DOHH2 (cell line): ENCODE measurements around the gene SYT14.
"Not testable (repeated sequence)": the region's sequence is repeated elsewhere in the genome, so short reads cannot be mapped to it uniquely, and the experiment has no call there.

Source experiments
- H3F3A ChIP-seq: fragments of 200-600 bp; sonication (generic), shearing (Covaris generic); 2 replicates; pipeline ENCODE4 v1.6.0; 2016; ENCODE audit warnings: antibody characterized with exemption, mild to moderate bottlenecking; ENCODE audit not compliant: control insufficient read depth, insufficient read depth
- H3K27ac ChIP-seq: fragments of 200-600 bp; sonication (generic); 2 replicates; pipeline ENCODE4 v1.5.1; 2014; ENCODE audit warnings: low read depth, mild to moderate bottlenecking, low read length, moderate library complexity
- H3K27me3 ChIP-seq: fragments of 200-600 bp; sonication (generic); 2 replicates; pipeline ENCODE4 v1.6.1; 2014; ENCODE audit warnings: mild to moderate bottlenecking, low read length, mixed read lengths; ENCODE audit not compliant: control insufficient read depth
- H3K36me3 ChIP-seq: fragments of 200-600 bp; sonication (generic); 2 replicates; pipeline ENCODE4 v1.6.1; 2014; ENCODE audit warnings: mild to moderate bottlenecking, low read length, moderate library complexity, mixed read lengths; ENCODE audit not compliant: control insufficient read depth
- H3K4me1 ChIP-seq: fragments of 200-600 bp; sonication (generic); 2 replicates; pipeline ENCODE4 v1.6.1; 2014; ENCODE audit warnings: mild to moderate bottlenecking, low read length, mixed read lengths; ENCODE audit not compliant: control insufficient read depth
- H3K4me2 ChIP-seq: fragments of 200-600 bp; sonication (generic); 2 replicates; pipeline ENCODE4 v1.6.0; 2014; ENCODE audit warnings: mild to moderate bottlenecking, low read length, moderate library complexity
- H3K4me3 ChIP-seq: fragments of 200-600 bp; sonication (generic); 2 replicates; pipeline ENCODE4 v1.5.1; 2014; ENCODE audit warnings: mild to moderate bottlenecking, low read length, mixed read lengths
- H3K79me2 ChIP-seq: fragments of 200-600 bp; sonication (generic); 2 replicates; pipeline ENCODE4 v1.6.1; 2014; ENCODE audit warnings: mild to moderate bottlenecking, low read length, mixed read lengths; ENCODE audit not compliant: control insufficient read depth
- H3K9me2 ChIP-seq: fragments of 200-600 bp; sonication (generic); replicated peaks from 2 replicates; pipeline ENCODE4 v1.6.1; 2014; ENCODE audit warnings: mild to moderate bottlenecking, low read length, mixed read lengths; ENCODE audit not compliant: control insufficient read depth
- H3K9me3 ChIP-seq: fragments of 200-600 bp; sonication (generic); 2 replicates; pipeline ENCODE4 v1.6.1; 2014; ENCODE audit warnings: antibody characterized with exemption, low read length, mixed read lengths; ENCODE audit not compliant: control insufficient read depth, insufficient read depth
- H4K20me1 ChIP-seq: fragments of 200-600 bp; sonication (generic); 2 replicates; pipeline ENCODE4 v1.6.0; 2014; ENCODE audit warnings: low read depth, mild to moderate bottlenecking, antibody characterized with exemption, low read length, moderate library complexity; ENCODE audit not compliant: control insufficient read depth, insufficient read depth
- EZH2phosphoT487 ChIP-seq: fragments of 200-600 bp; sonication (generic); IDR thresholded peaks from 2 replicates; pipeline ENCODE4 v1.6.1; 2017; ENCODE audit warnings: borderline replicate concordance, mild to moderate bottlenecking, antibody characterized with exemption, low read length, moderate library complexity, mixed read lengths
- TF ChIP-seq, protein P1 (sequence below): fragments of 200-600 bp; sonication (generic); IDR thresholded peaks from one replicate; pipeline ENCODE4 v1.5.1; 2014; ENCODE audit warnings: antibody characterized with exemption, mild to moderate bottlenecking, low read depth, low read length; ENCODE audit not compliant: poor library complexity, severe bottlenecking

SYT14 gene

DNA sequence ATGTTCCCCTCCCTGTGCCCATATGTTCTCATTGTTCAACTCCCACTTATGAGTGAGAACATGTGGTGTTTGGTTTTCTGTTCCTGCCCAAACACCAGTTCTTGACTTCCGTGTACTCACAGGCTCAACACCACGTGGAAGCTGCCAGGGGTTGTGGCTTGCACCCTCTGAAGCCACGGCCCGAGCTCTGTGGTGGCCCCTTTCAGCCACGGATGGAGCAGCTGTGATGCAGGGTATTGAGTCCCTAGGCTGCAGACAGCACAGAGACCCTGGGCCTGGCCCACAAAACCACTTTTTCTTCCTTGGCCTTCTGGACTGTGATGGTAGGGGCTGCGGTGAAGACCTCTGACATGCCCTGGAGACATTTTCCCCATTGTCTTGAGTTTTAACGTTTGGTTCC lies 111.6 kb downstream of the SYT14 start:
- no peaks in the 10 kb centered on the region for H3K36me3 ChIP-seq
- no peaks in the 10 kb centered on the region for H3F3A ChIP-seq
- no peaks in the 10 kb centered on the region for H3K27me3 ChIP-seq
- no peak overlapping the region for H3K4me3 ChIP-seq
- no peak overlapping the region for H3K4me2 ChIP-seq
- no peaks in the 10 kb centered on the region for H4K20me1 ChIP-seq
- H3K79me2 ChIP-seq, result no peaks in the 10 kb centered on the region
- no peak for TF ChIP-seq EZH2phosphoT487
- TF ChIP-seq, protein P1, sequence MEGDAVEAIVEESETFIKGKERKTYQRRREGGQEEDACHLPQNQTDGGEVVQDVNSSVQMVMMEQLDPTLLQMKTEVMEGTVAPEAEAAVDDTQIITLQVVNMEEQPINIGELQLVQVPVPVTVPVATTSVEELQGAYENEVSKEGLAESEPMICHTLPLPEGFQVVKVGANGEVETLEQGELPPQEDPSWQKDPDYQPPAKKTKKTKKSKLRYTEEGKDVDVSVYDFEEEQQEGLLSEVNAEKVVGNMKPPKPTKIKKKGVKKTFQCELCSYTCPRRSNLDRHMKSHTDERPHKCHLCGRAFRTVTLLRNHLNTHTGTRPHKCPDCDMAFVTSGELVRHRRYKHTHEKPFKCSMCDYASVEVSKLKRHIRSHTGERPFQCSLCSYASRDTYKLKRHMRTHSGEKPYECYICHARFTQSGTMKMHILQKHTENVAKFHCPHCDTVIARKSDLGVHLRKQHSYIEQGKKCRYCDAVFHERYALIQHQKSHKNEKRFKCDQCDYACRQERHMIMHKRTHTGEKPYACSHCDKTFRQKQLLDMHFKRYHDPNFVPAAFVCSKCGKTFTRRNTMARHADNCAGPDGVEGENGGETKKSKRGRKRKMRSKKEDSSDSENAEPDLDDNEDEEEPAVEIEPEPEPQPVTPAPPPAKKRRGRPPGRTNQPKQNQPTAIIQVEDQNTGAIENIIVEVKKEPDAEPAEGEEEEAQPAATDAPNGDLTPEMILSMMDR, result no peak
- no peaks in the 10 kb centered on the region for H3K9me2 ChIP-seq
- no peaks in the 10 kb centered on the region; the same call in 1 of the 2 replicates for H3K9me3 ChIP-seq
- no peaks in the 10 kb centered on the region for H3K4me1 ChIP-seq
- no peak overlapping the region for H3K27ac ChIP-seq

GRCh38 chr1:210050491-210050890 lies 112.5 kb downstream of the SYT14 start:
- not testable (repeated sequence) for H4K20me1 ChIP-seq, H3K9me2 ChIP-seq, H3K27me3 ChIP-seq, H3K27ac ChIP-seq, H3F3A ChIP-seq, H3K36me3 ChIP-seq, H3K4me1 ChIP-seq, H3K79me2 ChIP-seq, H3K4me3 ChIP-seq, H3K9me3 ChIP-seq, H3K4me2 ChIP-seq

DNA sequence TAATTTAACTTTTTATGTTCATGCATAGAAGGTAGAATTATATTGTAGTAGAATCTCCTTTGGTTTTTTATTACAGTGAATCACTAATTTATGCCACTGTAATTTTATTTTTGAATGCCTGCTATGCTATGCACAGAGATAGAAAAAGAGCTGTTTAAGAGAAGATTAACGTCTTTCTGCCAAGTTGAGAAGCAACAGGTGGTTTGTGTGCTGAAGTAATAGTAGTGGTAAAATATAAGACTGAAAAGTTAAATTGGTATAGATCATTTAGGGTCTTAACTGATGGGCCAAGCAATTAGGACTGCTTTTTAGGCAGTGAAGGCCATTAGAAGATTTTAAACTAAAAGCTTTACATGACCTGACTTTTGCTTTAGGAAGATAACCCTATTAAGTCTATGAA lies 115.1 kb downstream of the SYT14 start:
- no peak overlapping the region for H3K4me2 ChIP-seq
- TF ChIP-seq, protein P1, result no peak
- no peak for TF ChIP-seq EZH2phosphoT487
- no peak overlapping the region for H3K27ac ChIP-seq
- no peaks in the 10 kb centered on the region for H4K20me1 ChIP-seq
- no peaks in the 10 kb centered on the region for H3K4me1 ChIP-seq
- no peaks in the 10 kb centered on the region for H3F3A ChIP-seq
- no peaks in the 10 kb centered on the region; the same call in 1 of the 2 replicates for H3K9me3 ChIP-seq
- H3K9me2 ChIP-seq, result no peaks in the 10 kb centered on the region
- no peaks in the 10 kb centered on the region for H3K36me3 ChIP-seq
- H3K27me3 ChIP-seq, result no peaks in the 10 kb centered on the region
- H3K79me2 ChIP-seq, result no peaks in the 10 kb centered on the region
- H3K4me3 ChIP-seq, result no peak overlapping the region

DNA sequence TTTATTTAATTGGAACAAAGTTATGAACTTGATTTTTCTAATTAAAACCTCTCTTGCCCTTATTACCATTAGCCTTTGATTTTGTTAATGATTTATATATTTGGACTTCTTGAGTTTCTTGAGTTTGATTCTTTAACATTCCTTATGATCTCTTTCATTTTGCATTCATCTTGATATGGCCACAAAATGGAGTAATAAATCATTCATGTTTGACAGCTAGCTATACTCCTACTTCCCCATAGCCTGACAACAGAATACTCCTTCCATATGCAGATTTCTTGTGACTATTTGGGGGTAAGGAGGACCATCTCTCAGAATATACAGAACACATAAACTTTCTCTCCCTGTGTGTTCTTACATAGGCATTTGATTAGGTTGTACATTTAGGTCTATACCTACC lies 119.6 kb downstream of the SYT14 start:
- no peaks in the 10 kb centered on the region for H3K9me2 ChIP-seq
- no peaks in the 10 kb centered on the region for H3K36me3 ChIP-seq
- no peak overlapping the region for H3K4me3 ChIP-seq
- no peak for TF ChIP-seq EZH2phosphoT487
- TF ChIP-seq, protein P1, result no peak
- H3K27ac ChIP-seq, result no peak overlapping the region
- H3K9me3 ChIP-seq, result no peaks in the 10 kb centered on the region
- H3F3A ChIP-seq, result no peaks in the 10 kb centered on the region
- no peak overlapping the region for H3K4me2 ChIP-seq
- H3K79me2 ChIP-seq, result no peaks in the 10 kb centered on the region
- no peaks in the 10 kb centered on the region for H4K20me1 ChIP-seq
- H3K4me1 ChIP-seq, result no peaks in the 10 kb centered on the region
- no peaks in the 10 kb centered on the region for H3K27me3 ChIP-seq
